H54 (cell line): ENCODE measurements around the gene MMP20.

Source experiments
- DNase-seq: peaks from one replicate; pipeline ENCODE4 v3.0.0; 2011; ENCODE audit warnings: low spot score, mixed read lengths; ENCODE audit not compliant: insufficient read length
- FAIRE-seq: peaks from 3 replicates; lab custom pipeline; 2011; peaks lifted over from hg19 to GRCh38; lab: Jason Lieb, UNC
- POLR2A ChIP-seq: IDR thresholded peaks from 2 replicates; pipeline ENCODE4 v1.6.1; 2011; ENCODE audit warnings: low read depth, mild to moderate bottlenecking, low read length

MMP20 gene

GRCh38 chr11:102546427-102546826 is 78.7 kb downstream of the MMP20 start:
- no peak for TF ChIP-seq POLR2A
- no peak for FAIRE-seq
- no peak for DNase-seq

GRCh38 chr11:102545701-102546100 is 79.4 kb downstream of the MMP20 start:
- DNase-seq, result no peak
- no peak for FAIRE-seq
- TF ChIP-seq POLR2A, result no peak

GRCh38 chr11:102544594-102544993 is 80.5 kb downstream of the MMP20 start:
- DNase-seq, result no peak
- FAIRE-seq, result no peak
- no peak for TF ChIP-seq POLR2A

GRCh38 chr11:102539567-102539966 is 85.6 kb downstream of the MMP20 start:
- DNase-seq, result no peak
- FAIRE-seq, result no peak
- TF ChIP-seq POLR2A, result no peak

GRCh38 chr11:102538932-102539331 is 86.2 kb downstream of the MMP20 start:
- FAIRE-seq, result no peak

GRCh38 chr11:102534261-102534872 is 90.8 kb downstream of the MMP20 start:
- TF ChIP-seq POLR2A, result no peak
- FAIRE-seq, result no peak
- no peak for DNase-seq

More at GRCh38 chr11:102538932-102539331, 86.2 kb downstream of the MMP20 start:
- TF ChIP-seq POLR2A, result no peak
- DNase-seq, result no peak

- no peak for TF ChIP-seq POLR2A
- FAIRE-seq (peak; percentile 43), DNase-seq (peak; percentile 7)
Measured at GRCh38 chr11:102530558-102530957, 94.6 kb downstream of the MMP20 start, which contains the start of gene MMP7. Gene MMP7 (minus strand): TSS chr11:102530747. CDS start chr11:102530700, 47 bp downstream.

- DNase-seq (no peak), FAIRE-seq (no peak)
- TF ChIP-seq POLR2A, result no peak
Measured at GRCh38 chr11:102528618-102529017, 96.5 kb downstream of the MMP20 start.

- no peak for FAIRE-seq
- DNase-seq, result no peak
- no peak for TF ChIP-seq POLR2A
Measured at GRCh38 chr11:102527684-102528083, 97.4 kb downstream of the MMP20 start.

- DNase-seq, result no peak
- TF ChIP-seq POLR2A, result no peak
- FAIRE-seq, result no peak
Measured at GRCh38 chr11:102527041-102527440, 98.1 kb downstream of the MMP20 start.
